ENCODE measurements around the gene SLF2.
"Not testable (repeated sequence)": the region's sequence is repeated elsewhere in the genome, so short reads cannot be mapped to it uniquely, and the experiment has no call there.

SLF2 gene

DNA sequence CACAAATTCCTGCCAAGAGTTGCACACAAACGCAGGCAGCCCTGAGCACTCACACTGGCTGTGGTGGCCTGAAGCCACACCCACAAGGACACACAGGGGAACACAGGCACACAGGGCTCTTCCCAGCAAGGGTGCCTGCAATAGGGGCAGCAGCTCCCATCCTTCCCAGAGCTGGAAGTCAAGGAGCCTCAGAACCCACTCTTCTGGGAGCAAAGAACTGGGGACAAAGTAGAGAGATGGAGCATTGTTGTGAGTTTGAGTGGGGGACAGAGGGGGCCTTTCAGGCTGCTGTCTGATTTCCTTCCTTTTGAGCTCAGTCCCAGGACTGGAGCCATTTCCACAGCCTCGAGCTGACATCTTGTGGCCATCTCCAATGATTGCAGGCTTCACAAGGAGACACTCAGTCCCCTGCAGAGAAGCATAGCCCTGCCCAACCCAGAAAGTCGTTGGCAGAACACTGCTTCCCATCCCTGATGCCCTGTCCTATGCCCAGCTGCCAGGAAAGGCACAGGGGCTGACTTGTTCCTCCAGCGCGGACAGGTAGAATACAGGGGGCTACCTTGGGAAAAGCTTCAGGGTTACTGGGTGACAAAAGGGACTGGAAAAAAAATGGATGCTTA lies 34.4 kb upstream of the SLF2 start:
- no peak for DNase-seq (ENCODE audit: low read depth)

DNA sequence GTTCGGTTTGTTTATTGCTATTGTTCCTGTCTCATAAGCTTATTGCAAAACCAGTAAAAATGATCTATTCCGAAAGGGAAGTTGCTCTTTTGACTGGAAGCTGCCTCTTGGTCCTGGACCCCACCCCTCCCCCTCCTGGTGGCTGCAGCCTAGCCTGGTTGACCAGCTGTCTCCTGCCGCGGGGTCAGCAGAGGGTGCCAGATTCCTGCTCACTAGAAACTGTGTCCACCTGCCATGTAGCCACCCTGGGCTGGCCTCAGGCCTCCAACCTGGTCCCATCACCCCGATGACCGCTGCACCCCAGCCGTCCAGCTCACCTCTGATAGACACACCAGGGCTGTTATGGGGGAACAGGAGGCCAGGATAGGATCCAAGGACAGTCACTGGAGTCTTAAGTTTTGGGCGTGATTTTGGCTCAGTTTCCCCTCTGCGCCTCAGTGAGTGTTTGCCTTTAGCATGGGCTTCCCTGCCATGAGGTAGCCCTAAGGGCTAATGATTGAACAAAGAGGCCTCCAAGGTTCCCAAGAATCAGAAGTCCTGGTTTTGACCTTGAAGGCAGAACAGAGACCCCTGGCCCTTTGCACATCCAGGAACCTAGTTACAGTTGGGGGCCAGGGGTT lies 32.9 kb upstream of the SLF2 start:
- no peak for DNase-seq (ENCODE audit: low read depth)

DNA sequence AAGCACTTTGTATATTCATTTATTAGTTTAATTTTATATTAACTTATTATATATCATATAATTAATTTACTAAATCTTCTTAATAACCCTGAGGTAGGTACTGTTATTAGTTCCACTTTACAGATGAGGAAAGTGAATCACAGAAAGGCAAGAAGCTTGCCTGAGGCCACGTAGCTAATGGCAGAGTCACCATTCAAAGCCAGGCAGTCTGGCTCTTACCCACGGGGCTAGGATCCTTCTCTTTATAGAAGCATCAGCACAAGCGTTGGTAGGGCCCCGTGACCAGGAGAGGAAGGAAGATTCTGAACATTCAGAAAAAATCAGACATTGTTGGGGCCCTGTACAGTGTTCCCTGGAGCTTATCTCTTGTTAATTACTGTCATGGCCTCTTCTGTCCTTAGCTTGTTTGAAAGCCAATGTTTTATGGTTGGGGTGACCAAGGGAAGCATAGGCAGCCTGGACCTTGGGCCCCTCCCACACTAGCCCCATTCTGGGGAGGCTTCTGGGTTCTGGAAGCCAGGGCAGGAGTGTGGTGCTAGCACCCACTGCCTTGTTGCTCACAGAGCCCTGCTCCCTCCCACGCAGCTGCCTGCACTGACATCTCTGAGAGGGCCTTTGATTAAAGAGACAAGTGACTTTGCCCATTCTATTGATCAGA lies 31.1 kb upstream of the SLF2 start:
- no peak for DNase-seq (ENCODE audit: low read depth)

DNA sequence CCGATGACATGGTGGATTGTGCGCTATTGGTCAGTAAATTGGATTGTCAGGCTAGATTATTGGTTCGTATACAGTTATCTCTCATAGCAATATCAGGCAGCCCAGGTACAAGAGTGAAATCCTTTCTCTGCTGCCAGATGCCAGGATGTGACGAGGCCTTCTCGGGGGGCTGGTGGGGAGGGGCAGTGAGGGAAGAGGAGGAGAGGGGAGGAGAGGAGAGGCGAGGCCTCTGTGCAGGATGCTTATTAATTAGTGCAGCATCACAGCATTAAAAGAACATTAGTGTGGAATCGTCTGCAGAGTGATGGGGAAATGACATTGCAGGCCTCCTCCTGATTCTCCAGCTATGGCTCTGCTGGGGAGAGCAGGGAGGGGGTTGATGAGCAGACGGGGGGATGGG lies 30.5 kb upstream of the SLF2 start:
- no peak for DNase-seq (ENCODE audit: low read depth)

DNA sequence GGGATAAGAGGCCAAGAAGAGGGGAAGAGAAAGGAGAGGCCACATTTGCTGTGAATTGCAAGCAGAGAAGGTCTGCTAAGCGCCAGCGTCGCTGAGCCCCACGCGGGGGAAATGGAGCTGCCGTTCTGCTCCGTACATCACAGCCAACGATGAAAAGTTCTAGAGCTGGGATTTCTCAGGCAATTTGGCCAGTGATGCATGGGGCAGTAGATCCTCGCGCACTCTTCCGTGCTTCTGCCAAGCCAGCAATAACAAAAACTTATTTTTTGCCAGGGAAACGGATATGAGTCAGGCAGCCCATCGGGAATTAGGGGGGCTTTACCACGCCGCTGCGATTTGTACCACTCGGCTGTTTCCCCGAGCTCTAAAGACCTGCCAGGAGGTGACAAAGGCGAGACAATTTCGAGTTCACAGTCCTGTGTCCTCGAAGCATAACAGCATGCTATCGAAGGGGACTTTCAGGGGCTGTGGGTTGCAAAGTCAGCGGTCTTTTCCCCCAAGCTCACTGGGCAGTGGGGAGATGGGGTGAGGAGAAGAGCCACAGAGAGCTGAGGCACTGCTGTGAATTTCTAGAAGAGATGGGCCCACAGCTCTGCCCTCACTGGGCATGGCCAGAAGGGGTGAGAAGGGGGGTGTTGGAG lies 30.0 kb upstream of the SLF2 start:
- no peak for DNase-seq (ENCODE audit: low read depth)

- no peak for DNase-seq (ENCODE audit: low read depth)
Measured at GRCh38 chr10:100883312-100883821, 29.4 kb upstream of the SLF2 start.

DNA sequence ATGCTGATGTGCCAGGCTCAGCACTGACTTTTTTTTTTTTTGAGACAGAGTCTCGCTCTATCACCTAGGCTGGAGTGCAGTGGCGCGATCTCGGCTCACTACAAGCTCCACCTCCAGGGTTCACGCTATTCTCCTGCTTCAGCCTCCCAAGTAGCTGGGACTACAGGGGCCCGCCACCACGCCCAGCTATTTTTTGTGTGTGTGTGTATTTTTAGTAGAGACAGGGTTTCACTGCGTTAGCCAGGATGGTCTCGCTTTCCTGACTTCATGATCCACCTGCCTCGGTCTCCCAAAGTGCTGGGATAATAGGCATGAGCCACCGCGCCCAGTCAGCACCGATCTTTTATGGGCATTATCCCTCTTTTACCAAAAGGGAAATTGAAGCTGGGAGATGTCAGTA lies 27.2 kb upstream of the SLF2 start:
- DNase-seq (ENCODE audit: low read depth) = not testable (repeated sequence)

- no peak for DNase-seq (ENCODE audit: low read depth)
Measured at GRCh38 chr10:100886091-100886490, 26.7 kb upstream of the SLF2 start.

DNA sequence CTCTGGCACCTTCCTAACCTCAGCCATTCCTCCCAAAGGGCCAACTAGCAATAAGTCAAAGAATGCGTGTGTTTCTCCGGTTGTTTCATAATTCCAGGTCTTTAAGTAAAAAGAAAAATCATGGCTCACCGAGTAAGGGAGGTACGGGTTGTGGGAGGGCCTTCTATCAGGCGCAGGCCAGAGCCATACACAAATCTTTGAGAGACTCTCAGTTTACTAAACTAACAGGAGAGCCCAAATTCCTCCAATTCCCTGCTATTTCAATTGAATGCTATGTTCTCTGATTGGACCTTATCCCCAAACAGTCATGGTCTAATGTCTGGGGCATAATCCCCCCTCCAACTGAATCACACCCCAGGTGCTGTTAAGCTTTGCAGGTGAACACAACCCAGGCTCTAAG lies 26.2 kb upstream of the SLF2 start:
- DNase-seq (ENCODE audit: low read depth) = no peak

DNA sequence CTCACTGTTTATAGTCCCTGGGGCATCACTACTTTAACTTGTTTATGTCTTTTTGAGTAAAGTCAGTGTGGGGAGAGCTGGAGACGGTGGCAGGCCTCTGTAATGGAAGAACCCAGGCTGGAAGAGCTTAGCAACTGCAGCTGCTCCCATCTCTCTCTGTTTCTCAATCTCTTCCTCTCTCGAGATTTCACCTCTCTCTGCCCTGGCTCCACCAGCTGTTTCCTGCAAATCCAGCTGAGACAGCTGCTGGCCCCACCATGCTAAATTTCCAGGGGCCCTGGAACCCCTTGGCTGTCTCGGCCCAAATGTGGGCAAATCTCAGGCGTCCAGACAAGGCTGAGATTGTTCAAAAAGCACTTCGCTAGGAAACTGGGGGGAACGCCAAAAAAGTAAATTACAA lies 25.8 kb upstream of the SLF2 start:
- DNase-seq (ENCODE audit: low read depth) = no peak

DNA sequence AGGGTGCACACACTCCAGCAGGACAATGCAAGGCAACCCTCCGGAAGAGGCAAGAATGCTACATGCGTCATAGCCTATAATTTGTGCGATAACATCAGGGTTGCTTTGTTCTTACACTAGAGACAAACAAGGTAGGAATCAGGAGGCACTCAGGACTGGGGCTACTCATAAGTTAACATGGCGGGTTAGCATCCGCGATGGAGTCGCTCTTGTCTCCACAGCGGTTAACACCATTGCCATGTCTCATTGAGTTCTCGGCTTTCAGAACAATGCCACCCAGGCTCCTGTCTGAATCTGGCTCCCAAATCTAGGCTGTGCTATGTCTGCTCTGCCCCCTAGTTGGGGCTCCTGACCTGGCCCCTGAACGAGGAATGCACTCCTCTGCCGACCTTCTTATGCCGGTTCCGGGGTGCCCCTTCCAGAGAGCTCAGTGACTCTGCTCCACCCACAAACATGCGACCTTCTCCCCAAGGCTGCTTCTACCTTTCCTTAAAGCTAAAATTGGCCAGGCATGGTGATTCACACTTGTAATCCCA lies 24.9 kb upstream of the SLF2 start:
- no peak for DNase-seq (ENCODE audit: low read depth)

- DNase-seq (ENCODE audit: low read depth) = no peak
Measured at GRCh38 chr10:100888957-100889356, 23.8 kb upstream of the SLF2 start.

DNA sequence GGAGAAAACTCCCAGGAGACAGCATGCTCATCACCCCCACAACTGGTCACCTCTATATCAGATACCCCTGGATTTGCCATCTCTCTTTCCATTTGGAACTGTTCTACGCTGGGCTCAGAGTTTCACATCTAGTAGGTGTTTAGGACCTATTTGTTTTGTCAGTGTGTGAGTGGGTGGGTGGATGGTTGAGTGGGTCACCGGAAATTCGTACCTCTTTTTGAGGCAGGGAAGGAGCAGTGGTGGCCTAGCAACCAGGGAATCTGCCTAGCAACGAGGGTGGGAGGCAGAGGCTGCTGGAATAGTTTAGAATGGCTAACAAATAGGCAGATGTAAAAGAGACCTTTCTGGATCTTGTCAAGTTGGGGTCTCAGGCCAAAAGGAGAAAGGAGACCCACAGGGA lies 23.2 kb upstream of the SLF2 start:
- no peak for DNase-seq (ENCODE audit: low read depth)

GRCh38 chr10:100890141-100890672 lies 22.6 kb upstream of the SLF2 start:
- DNase-seq (ENCODE audit: low read depth) = no peak

DNA sequence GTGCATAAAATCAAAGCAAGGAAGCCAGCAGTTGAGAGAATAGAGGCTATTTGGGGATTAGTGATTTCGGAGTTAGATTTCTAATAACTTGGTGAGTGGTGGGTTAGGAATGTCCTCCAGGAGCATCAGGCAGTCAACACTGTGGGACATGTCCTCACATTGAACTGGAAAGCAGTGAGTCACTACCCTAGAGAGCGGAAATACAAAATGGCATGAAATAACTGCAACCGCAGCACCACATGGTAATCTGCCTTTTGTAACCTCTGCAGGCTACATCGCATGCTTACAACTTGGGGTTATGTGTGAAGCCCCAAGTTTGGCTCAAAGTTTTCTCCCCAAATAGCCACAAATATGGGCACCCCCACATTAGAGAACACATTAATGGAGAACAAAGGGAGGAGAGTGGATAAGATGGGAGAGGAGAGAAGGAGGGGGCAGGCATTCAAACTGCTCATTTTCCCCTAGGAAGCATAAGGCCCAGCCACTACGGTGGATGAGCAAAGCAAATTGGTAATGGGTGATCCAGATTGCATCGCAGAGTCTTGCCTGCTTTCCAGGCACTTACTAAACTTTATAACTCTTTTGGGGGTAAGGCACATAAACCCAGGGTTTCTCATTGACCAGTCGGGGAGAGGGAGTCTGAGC lies 22.0 kb upstream of the SLF2 start:
- no peak for DNase-seq (ENCODE audit: low read depth)

DNA sequence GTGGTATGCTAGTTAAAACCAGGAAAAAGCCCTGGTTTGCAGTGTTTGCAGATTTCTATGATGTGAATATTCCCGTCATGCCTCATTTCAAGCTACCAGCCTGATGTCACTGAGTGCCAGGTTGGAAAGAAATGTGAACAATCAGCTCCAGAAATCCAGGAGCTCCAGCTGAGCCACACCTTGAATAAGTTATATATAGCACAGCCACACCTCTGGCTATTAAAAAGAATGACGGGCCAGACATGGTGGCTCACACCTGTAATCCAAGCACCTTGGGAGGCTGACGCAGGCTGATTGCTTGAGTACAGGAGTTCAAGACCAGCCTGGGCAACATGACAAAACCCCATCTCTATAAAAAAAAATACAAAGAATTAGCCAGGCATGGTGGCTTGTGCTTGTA lies 18.7 kb upstream of the SLF2 start:
- DNase-seq (ENCODE audit: low read depth) = no peak

DNA sequence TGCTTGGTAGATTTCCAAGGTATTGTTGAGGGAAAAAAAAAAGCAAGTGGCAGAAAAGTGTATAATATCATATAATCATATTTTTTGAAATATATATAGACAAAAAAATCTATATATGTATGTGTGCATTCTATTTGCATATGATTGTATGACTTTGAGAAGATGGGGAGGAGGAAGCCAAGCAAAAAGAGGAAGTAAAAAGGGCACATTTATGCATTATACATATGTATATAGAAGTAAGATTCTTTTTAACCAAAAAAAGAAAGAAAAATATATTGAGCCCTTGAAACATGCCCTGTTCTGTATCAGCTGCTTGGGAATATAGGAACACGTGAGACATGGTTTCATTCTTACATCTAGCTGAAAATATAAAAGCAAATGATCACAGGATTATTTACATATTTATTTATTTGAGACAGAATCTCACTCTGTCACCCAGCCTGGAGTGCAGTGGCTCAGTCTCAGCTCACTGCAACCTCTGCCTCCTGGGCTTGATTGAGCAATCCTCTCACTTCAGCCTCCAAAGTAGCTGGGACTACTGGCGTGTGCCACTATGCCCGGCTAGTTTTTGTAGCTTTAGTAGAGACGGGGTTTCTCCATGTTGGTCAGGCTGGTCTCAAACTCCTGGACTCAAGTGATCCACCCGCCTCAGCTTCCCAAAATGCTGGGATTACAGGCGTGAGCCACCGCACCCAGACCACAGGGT lies 18.0 kb upstream of the SLF2 start:
- DNase-seq (ENCODE audit: low read depth) = no peak

DNA sequence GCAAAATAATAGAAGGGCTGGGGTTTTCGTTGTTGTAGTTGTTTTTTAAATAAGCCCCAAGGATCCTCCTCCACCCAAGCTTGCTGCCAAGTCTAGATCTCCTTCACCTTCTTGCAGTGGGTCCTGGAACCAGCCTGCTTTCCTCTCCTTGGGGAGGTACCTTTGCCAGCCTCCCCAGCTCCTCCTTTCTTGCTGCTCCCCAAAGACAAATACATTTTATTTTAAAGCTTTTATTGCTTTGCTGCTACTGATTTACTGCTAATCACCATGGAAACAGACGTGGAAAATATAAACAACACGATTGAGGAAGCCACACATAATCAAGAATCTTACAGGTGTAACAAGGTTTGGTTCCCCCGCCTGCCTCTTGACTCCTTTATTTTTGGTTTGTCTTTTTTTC lies 17.4 kb upstream of the SLF2 start:
- no peak for DNase-seq (ENCODE audit: low read depth)

- DNase-seq (ENCODE audit: low read depth) = no peak
Measured at GRCh38 chr10:100895896-100896295, 16.9 kb upstream of the SLF2 start.

- DNase-seq (ENCODE audit: low read depth) = no peak
Measured at GRCh38 chr10:100896876-100897461, 15.8 kb upstream of the SLF2 start.

DNA sequence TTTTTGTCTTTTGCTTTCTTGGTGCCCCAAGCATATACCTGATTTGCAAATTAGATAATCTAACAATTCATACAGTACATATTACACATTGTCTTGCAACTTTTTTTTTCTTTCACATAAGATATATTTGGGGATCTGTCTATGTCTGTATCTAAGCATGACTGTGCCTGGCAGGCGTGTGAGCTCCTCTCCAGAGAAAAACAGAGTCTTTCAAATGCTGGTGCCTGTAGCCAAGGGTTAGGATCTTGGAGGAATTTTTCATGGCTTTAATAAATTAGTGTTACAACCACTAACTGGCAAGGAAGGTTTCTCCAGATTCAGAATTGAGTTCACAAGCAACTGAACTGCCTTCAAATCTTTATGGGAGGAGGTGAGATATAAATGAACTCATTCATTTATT lies 14.8 kb upstream of the SLF2 start:
- no peak for DNase-seq (ENCODE audit: low read depth)
